GM19193 (cell line): ENCODE measurements around the gene PGM1.

ENCODE experiments used
- POLR2A ChIP-seq: IDR thresholded peaks from 4 replicates; pipeline ENCODE4 v1.6.1; 2011; ENCODE audit not compliant: insufficient read depth, insufficient read length; ENCODE audit errors: extremely low read depth

The PGM1 gene

GRCh38 chr1:63638471-63638870, 45.3 kb downstream of the PGM1 start:
- TF ChIP-seq POLR2A = no peak

GRCh38 chr1:63638875-63639274, 45.7 kb downstream of the PGM1 start:
- no peak for TF ChIP-seq POLR2A

GRCh38 chr1:63640633-63641567, 47.7 kb downstream of the PGM1 start:
- TF ChIP-seq POLR2A = no peak

GRCh38 chr1:63641615-63642014, 48.4 kb downstream of the PGM1 start:
- TF ChIP-seq POLR2A = no peak

GRCh38 chr1:63642901-63643300, 49.7 kb downstream of the PGM1 start:
- no peak for TF ChIP-seq POLR2A

GRCh38 chr1:63643517-63643916, 50.3 kb downstream of the PGM1 start:
- no peak for TF ChIP-seq POLR2A

- TF ChIP-seq POLR2A = no peak
These were observed 50.7 kb downstream of the PGM1 start for GRCh38 chr1:63643926-63644325.

- no peak for TF ChIP-seq POLR2A
These were observed 52.1 kb downstream of the PGM1 start for GRCh38 chr1:63645317-63645716.

GRCh38 chr1:63648689-63649088, 55.5 kb downstream of the PGM1 start:
- TF ChIP-seq POLR2A = no peak

GRCh38 chr1:63651161-63651701, 58.0 kb downstream of the PGM1 start:
- TF ChIP-seq POLR2A = no peak

- TF ChIP-seq POLR2A = no peak
These were observed 60.8 kb downstream of the PGM1 start for GRCh38 chr1:63653976-63654375.

- TF ChIP-seq POLR2A = no peak
These were observed 66.2 kb downstream of the PGM1 start for GRCh38 chr1:63659448-63659847.

GRCh38 chr1:63662056-63662836, 69.0 kb downstream of the PGM1 start:
- TF ChIP-seq POLR2A = no peak

GRCh38 chr1:63662841-63663240, 69.6 kb downstream of the PGM1 start:
- no peak for TF ChIP-seq POLR2A

GRCh38 chr1:63663301-63663700, 70.1 kb downstream of the PGM1 start:
- TF ChIP-seq POLR2A = no peak
